Measurements from ENCODE around the gene CITED4.

GRCh38 chr1:40820251-40820797 lies 41.8 kb downstream of the CITED4 start:
- TF ChIP-seq CTCF (IDR thresholded peaks at IDR 0.05): no peak
- TF ChIP-seq POLR2A (IDR thresholded peaks at IDR 0.05): no peak

Data from testis (tissue), 2 donors.